Upper lobe of left lung (tissue), 6 donors: Measurements from ENCODE around the gene PRR14. TPM values are rescaled to one million over a fixed set of nuclear protein-coding genes. Genes with fewer than 3 reads are reported as not detected.

Source experiments
- ATAC-seq, 2 donors: fragments of 200-7000 bp; cut with Tn5 transposase; one replicate each; pipeline ENCODE4 v1.9.1; 2022; ENCODE audit warnings: mild to moderate bottlenecking in 2 of 2, moderate library complexity in 2 of 2; ENCODE audit not compliant: low FRiP score in 2 of 2
- DNase-seq, 2 donors: peaks; one replicate each; pipeline ENCODE4 v3.0.0-alpha.2; 2019 to 2020
- H3K27ac ChIP-seq, 4 donors: fragments of 200-600 bp; sonication (generic); one replicate each; pipeline ENCODE4 v1.5.1; 2016 to 2019
- H3K27me3 ChIP-seq, 4 donors: fragments of 200-600 bp; sonication (generic); one replicate each; pipeline ENCODE4 v1.5.1; 2017 to 2019
- H3K36me3 ChIP-seq, 4 donors: fragments of 200-600 bp; sonication (generic); one replicate each; pipeline ENCODE4 v1.5.1; 2016 to 2019
- H3K4me1 ChIP-seq, 4 donors: fragments of 200-600 bp; sonication (generic); one replicate each; pipeline ENCODE4 v1.5.1; 2018 to 2019
- H3K4me3 ChIP-seq, 4 donors: fragments of 200-600 bp; sonication (generic); one replicate each; pipeline ENCODE4 v1.5.1; 2017 to 2019; ENCODE audit warnings: mild to moderate bottlenecking in 2 of 4, moderate library complexity in 1 of 4
- H3K9me3 ChIP-seq, 4 donors: fragments of 200-600 bp; sonication (generic); one replicate each; pipeline ENCODE4 v1.5.1; 2018 to 2019
- EP300 ChIP-seq, 4 donors: sonication (generic); formaldehyde crosslinking; IDR thresholded peaks; one replicate each; pipeline ENCODE4 v1.5.1; 2017; ENCODE audit warnings: antibody characterized with exemption in 4 of 4, control low read depth in 2 of 4
- POLR2A ChIP-seq, 4 donors: fragments of 450-650 bp; IDR thresholded peaks; one replicate each; pipeline ENCODE4 v1.5.1; 2016 to 2017; ENCODE audit warnings: antibody characterized with exemption in 4 of 4, mild to moderate bottlenecking in 2 of 4
- POLR2AphosphoS5 ChIP-seq, 2 donors: sonication (generic); formaldehyde crosslinking; IDR thresholded peaks; one replicate each; pipeline ENCODE4 v1.5.1; 2017; ENCODE audit warnings: antibody characterized with exemption in 2 of 2
- WGBS, 2 donors: methylation state at CpG; one replicate each; pipeline ENCODE4 v1.1.5; 2017 to 2018; 5-methylcytosine and 5-hydroxymethylcytosine counted together
- total RNA-seq, 6 donors: library from RNA; depleted of rRNA in 4 of 6; stranded (reverse); fragments of >200 nt in 4 of 6; gene quantifications; one replicate each; pipeline versions ENCODE4 v1.1.0 to v1.2.1, GENCODE V29; 2016 to 2021
- TF ChIP-seq, protein P1 (sequence below), 6 experiments: fragments of 450-650 bp in 4 of 6; fragments of 200-600 bp in 2 of 6; sonication (generic) in 2 of 6; IDR thresholded peaks; one replicate each; pipeline ENCODE4 v1.5.1; 2016 to 2019; ENCODE audit warnings: antibody characterized with exemption in 6 of 6
- donor health status: DM: no; HTN: no; CAD: no; lungs with moderate emphysema.
- donor health status: DM: no; HTN: yes; CAD: no; lungs with severe emphysema.

Gene PRR14
- total RNA-seq, 6 donors from 2014 or later = 34.5 to 160 (median 54.9) TPM

DNA sequence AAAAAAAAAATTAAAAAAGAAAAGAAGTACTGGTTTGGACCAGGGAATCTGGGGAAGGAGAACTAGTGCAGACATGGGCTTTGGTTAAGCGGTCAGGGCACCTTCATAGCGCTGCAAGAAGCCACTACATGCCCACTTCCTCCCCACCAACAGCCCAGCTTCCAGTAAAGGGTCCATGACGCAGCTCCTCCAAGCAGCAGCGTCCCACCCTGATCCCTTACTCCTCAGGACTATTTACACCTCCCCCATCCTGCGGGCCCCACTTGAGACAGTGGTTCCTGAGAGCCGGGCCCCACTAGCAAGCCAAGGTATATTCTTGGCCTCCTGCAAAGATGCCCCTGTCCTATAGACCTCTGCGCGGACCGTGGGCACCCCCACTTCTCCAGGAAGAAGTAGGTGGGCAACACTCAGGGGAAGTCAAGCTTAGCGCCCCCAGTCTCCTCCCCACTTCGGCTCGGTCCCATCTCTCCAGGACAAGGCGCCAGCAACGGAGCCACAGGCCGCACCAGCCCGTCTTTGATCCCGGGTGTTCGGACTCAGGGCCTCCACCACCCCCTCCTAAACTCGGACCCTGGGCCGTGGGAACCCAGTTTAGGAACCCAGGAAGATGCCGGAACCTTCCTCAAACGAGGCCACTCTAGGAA, 913 bp upstream of the PRR14 start:
- Histone ChIP-seq H3K36me3 (peaks cover 18 to 27% (median 21%) of the 10 kb centered on the region in 4 donors), H3K4me1 (peaks cover 12 to 23% (median 16%) of the 10 kb centered on the region in 4 donors), H3K9me3 (no peaks in the 10 kb centered on the region), H3K27ac (peak overlapping the region; percentile 92 to 97 (median 96)), H3K4me3 (peak overlapping the region; percentile 8 to 89 (median 74)), H3K27me3 (no peaks in the 10 kb centered on the region)
- DNase-seq (peak in 1 of 2 donors; percentile 80), ATAC-seq (peak; percentile 0 to 5)
- no peak for TF ChIP-seq POLR2AphosphoS5 (IDR thresholded peaks at IDR 0.05)
- TF ChIP-seq POLR2A (IDR thresholded peaks at IDR 0.05) = peak in 1 of 4 donors; percentile 28
- WGBS, 2 donors = 31 to 34% methylated on average over 22 of the region's 22 CpGs

DNA sequence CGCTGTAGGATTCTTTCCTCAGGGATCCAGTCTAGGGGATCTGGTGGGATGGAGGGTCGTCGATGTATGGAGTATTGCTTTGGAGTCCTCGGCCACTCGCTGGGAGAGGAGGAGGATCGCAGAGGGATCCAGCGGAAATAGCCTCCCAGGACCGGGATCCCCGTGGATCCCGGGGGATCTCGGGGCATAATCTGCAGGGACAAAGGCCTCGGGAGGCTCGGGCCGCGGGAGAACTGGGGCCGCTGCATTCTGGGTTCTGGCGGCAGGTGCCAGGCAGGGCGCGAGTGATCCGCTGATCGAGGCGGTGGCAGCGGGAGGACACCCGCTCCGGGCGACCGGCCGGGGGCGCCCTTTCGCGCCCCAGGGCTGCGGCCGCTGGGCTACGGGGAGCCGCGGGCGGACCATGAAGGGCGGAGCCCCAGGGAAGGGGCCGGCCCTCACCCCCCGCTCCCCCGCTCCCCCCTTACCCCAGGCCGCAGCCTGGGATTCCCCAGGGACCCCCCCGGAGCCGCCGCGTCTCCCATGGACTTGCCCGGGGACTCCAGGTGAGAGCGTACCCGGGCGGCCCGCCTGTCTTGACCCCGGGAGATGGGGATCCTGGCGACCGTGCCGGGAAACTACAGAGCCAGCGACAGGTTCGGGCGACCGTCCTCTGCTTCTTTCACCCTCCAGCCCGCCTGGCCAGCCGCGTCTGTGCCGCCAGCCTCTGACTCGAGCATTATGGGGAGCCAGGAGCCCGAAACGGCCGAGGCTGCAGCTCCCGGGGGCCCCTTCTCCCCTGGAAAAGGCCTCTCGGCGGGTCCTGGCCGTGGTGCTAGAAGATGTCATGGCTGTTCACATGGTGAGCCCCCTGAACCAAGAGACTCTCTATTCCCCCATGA, 604 bp downstream of the PRR14 start:
- ATAC-seq = peak; percentile 85 to 87

DNA sequence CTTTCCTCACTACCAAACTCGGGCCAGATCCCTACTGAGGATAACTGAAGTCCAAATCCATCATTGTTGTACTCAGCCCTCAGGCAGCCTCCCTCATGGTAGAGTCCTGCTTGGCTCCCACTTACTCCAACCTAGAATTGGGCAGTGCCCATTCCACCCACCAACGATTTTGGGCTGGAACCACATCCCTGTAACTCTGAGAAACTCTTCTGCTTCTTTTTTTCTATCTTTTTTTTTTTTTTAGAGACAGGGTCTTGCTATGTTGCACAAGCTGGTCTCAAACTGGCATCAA, 1.2 kb downstream of the PRR14 start:
- no peak for DNase-seq
- peak overlapping the region; percentile 64 to 89 (median 82) for H3K4me3 ChIP-seq
- no peaks in the 10 kb centered on the region for H3K9me3 ChIP-seq
- ATAC-seq = no peak
- no peaks in the 10 kb centered on the region for H3K27me3 ChIP-seq
- peak overlapping the region; percentile 92 to 97 (median 96) for H3K27ac ChIP-seq
- 21 to 22% methylated on average over 2 of the region's 2 CpGs for WGBS, 2 donors
- peaks cover 29 to 47% (median 37%) of the 10 kb centered on the region in 4 donors for H3K36me3 ChIP-seq
- TF ChIP-seq POLR2A (IDR thresholded peaks at IDR 0.05) = no peak
- no peak for TF ChIP-seq EP300 (IDR thresholded peaks at IDR 0.05)
- TF ChIP-seq, protein P1, sequence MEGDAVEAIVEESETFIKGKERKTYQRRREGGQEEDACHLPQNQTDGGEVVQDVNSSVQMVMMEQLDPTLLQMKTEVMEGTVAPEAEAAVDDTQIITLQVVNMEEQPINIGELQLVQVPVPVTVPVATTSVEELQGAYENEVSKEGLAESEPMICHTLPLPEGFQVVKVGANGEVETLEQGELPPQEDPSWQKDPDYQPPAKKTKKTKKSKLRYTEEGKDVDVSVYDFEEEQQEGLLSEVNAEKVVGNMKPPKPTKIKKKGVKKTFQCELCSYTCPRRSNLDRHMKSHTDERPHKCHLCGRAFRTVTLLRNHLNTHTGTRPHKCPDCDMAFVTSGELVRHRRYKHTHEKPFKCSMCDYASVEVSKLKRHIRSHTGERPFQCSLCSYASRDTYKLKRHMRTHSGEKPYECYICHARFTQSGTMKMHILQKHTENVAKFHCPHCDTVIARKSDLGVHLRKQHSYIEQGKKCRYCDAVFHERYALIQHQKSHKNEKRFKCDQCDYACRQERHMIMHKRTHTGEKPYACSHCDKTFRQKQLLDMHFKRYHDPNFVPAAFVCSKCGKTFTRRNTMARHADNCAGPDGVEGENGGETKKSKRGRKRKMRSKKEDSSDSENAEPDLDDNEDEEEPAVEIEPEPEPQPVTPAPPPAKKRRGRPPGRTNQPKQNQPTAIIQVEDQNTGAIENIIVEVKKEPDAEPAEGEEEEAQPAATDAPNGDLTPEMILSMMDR (IDR thresholded peaks at IDR 0.05) = no peak
- no peak for TF ChIP-seq POLR2AphosphoS5 (IDR thresholded peaks at IDR 0.05)
- peaks cover 14 to 27% (median 21%) of the 10 kb centered on the region in 4 donors for H3K4me1 ChIP-seq

More for the DNA sequence above, 604 bp downstream of the PRR14 start:
- no peaks in the 10 kb centered on the region for H3K27me3 ChIP-seq
- H3K36me3 ChIP-seq = peaks cover 29 to 42% (median 36%) of the 10 kb centered on the region in 4 donors
- no peaks in the 10 kb centered on the region for H3K9me3 ChIP-seq
- H3K4me3 ChIP-seq = peak overlapping the region; percentile 64 to 89 (median 82)
- peak in 2 of 4 donors; percentile 9 to 31 for TF ChIP-seq POLR2A (IDR thresholded peaks at IDR 0.05)
- no peak for TF ChIP-seq POLR2AphosphoS5 (IDR thresholded peaks at IDR 0.05)
- TF ChIP-seq, protein P1 (IDR thresholded peaks at IDR 0.05) = peak; percentile 66 to 88 (median 78)
- TF ChIP-seq EP300 (IDR thresholded peaks at IDR 0.05) = no peak
- H3K27ac ChIP-seq = peak overlapping the region; percentile 92 to 97 (median 96)
- H3K4me1 ChIP-seq = peaks cover 12 to 23% (median 16%) of the 10 kb centered on the region in 4 donors
- DNase-seq = peak; percentile 80 to 94
- 0% methylated on average over 15 to 37 of the region's 71 CpGs for WGBS, 2 donors

DNA sequence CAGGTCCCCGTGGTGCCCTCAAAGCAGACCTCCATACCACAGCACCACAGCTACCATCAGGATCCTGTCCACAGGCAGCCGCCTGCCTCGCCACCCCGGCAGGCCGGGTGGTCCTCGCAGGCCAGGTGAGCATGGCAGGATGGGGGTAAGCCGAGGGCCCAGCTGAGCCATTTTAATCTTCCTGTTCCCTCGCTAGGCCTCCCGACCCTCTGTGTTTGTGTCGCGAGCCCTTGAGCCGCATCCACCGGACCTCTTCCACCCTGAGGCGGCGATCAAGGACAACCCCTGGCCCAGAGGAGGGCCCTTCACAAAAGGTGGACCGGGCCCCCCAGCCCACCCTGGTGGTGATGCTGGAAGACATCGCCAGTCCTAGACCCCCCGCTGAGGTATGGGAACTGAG, 2.0 kb downstream of the PRR14 start:
- peaks cover 20 to 34% (median 27%) of the 10 kb centered on the region in 4 donors for H3K4me1 ChIP-seq
- no peak for ATAC-seq

More for the DNA sequence above, 2.0 kb downstream of the PRR14 start:
- Histone ChIP-seq H3K4me3 (no peak overlapping the region), H3K27me3 (no peaks in the 10 kb centered on the region), H3K36me3 (peaks cover 29 to 47% (median 37%) of the 10 kb centered on the region in 4 donors), H3K9me3 (no peaks in the 10 kb centered on the region), H3K27ac (peak overlapping the region in 1 of 4 donors; percentile 94)
- TF ChIP-seq, protein P1 (IDR thresholded peaks at IDR 0.05) = no peak
- no peak for TF ChIP-seq POLR2AphosphoS5 (IDR thresholded peaks at IDR 0.05)
- no peak for TF ChIP-seq POLR2A (IDR thresholded peaks at IDR 0.05)
- no peak for TF ChIP-seq EP300 (IDR thresholded peaks at IDR 0.05)
- WGBS, 2 donors = 91 to 93% methylated on average over 18 of the region's 18 CpGs
- DNase-seq = peak in 1 of 2 donors; percentile 66
